H9 (cell line): ENCODE data around the gene TMEM39A. TPM values are rescaled to one million over a fixed set of nuclear protein-coding genes. Genes with fewer than 3 reads are reported as not detected.

Source experiments
- DNase-seq: peaks from one replicate; pipeline ENCODE4 v3.0.0-alpha.2; 2017
- H2AFZ ChIP-seq: one replicate; pipeline ENCODE4 v1.6.1; 2013; ENCODE audit warnings: mild to moderate bottlenecking, low read length, control low read depth, moderate library complexity
- H2AK5ac ChIP-seq: 2 replicates; pipeline ENCODE4 v1.6.1; 2013; ENCODE audit warnings: low read length, control low read depth, mixed read lengths; ENCODE audit not compliant: insufficient read length
- H2BK120ac ChIP-seq: one replicate; pipeline ENCODE4 v1.6.1; 2013; ENCODE audit warnings: low read depth, mild to moderate bottlenecking, low read length, control low read depth, inconsistent platforms; ENCODE audit not compliant: poor library complexity, severe bottlenecking
- H2BK12ac ChIP-seq: 2 replicates; pipeline ENCODE4 v1.6.1; 2013; ENCODE audit warnings: low read length, control low read depth, mixed read lengths, low read depth; ENCODE audit not compliant: insufficient read length
- H2BK15ac ChIP-seq: 2 replicates; pipeline ENCODE4 v1.6.1; 2013; ENCODE audit warnings: low read depth, low read length, control low read depth
- H2BK20ac ChIP-seq: one replicate; pipeline ENCODE4 v1.6.1; 2013; ENCODE audit warnings: low read depth, mild to moderate bottlenecking, low read length, control low read depth, inconsistent platforms; ENCODE audit not compliant: poor library complexity, severe bottlenecking
- H2BK5ac ChIP-seq: 2 replicates; pipeline ENCODE4 v1.6.1; 2013; ENCODE audit warnings: low read length, control low read depth, mixed read lengths; ENCODE audit not compliant: insufficient read length
- H3K14ac ChIP-seq: 2 replicates; pipeline ENCODE4 v1.6.1; 2013; ENCODE audit warnings: low read length, control low read depth; ENCODE audit not compliant: insufficient read depth
- H3K18ac ChIP-seq: 2 replicates; pipeline ENCODE4 v1.6.1; 2013; ENCODE audit warnings: low read depth, mild to moderate bottlenecking, mixed read lengths, low read length, control low read depth; ENCODE audit not compliant: insufficient read length
- H3K23ac ChIP-seq: 2 replicates; pipeline ENCODE4 v1.6.1; 2013; ENCODE audit warnings: low read length, control low read depth, mixed read lengths, low read depth; ENCODE audit not compliant: insufficient read length
- H3K23me2 ChIP-seq: 2 replicates; pipeline ENCODE4 v1.6.1; 2013; ENCODE audit warnings: low read depth, mild to moderate bottlenecking, mixed read lengths, low read length, control low read depth; ENCODE audit not compliant: insufficient read length, poor library complexity, severe bottlenecking
- H3K27ac ChIP-seq: 2 replicates; pipeline ENCODE4 v1.5.1; 2013; ENCODE audit warnings: low read length, control low read depth, mixed read lengths, low read depth; ENCODE audit not compliant: insufficient read length
- H3K27me3 ChIP-seq: 2 replicates; pipeline ENCODE4 v1.6.1; 2013; ENCODE audit warnings: low read length, control low read depth, inconsistent platforms; ENCODE audit not compliant: insufficient read depth
- H3K4ac ChIP-seq: 2 replicates; pipeline ENCODE4 v1.6.1; 2013; ENCODE audit warnings: low read depth, mild to moderate bottlenecking, control low read depth, inconsistent platforms, low read length, moderate library complexity
- H3K4me1 ChIP-seq: 2 replicates; pipeline ENCODE4 v1.6.1; 2013; ENCODE audit warnings: low read length, control low read depth, inconsistent platforms; ENCODE audit not compliant: insufficient read depth
- H3K4me2 ChIP-seq: 2 replicates; pipeline ENCODE4 v1.6.1; 2013; ENCODE audit warnings: low read length, control low read depth, mixed read lengths; ENCODE audit not compliant: insufficient read length, insufficient read depth
- H3K56ac ChIP-seq: 2 replicates; pipeline ENCODE4 v1.6.1; 2013; ENCODE audit warnings: low read depth, mild to moderate bottlenecking, mixed read lengths, low read length, control low read depth; ENCODE audit not compliant: insufficient read length
- H3K79me1 ChIP-seq: 2 replicates; pipeline ENCODE4 v1.6.1; 2013; ENCODE audit warnings: low read depth, mild to moderate bottlenecking, moderate library complexity, low read length, control low read depth, inconsistent platforms; ENCODE audit not compliant: insufficient read depth, poor library complexity, severe bottlenecking
- H3K79me2 ChIP-seq: 2 replicates; pipeline ENCODE4 v1.6.1; 2013; ENCODE audit warnings: low read length, control low read depth, inconsistent platforms; ENCODE audit not compliant: insufficient read depth
- H3K9ac ChIP-seq: 2 replicates; pipeline ENCODE4 v1.6.1; 2013; ENCODE audit warnings: low read length, control low read depth, mixed read lengths; ENCODE audit not compliant: insufficient read length; ENCODE audit errors: extremely low read depth
- H3K9me3 ChIP-seq: one replicate; pipeline ENCODE4 v1.6.1; 2013; ENCODE audit warnings: low read depth, low read length, inconsistent platforms; ENCODE audit not compliant: control insufficient read depth
- H3T11ph ChIP-seq: one replicate; pipeline ENCODE4 v1.6.1; 2013; ENCODE audit warnings: mild to moderate bottlenecking, low read length, control low read depth, inconsistent platforms
- H4K20me1 ChIP-seq: one replicate; pipeline ENCODE4 v1.6.1; 2013; ENCODE audit not compliant: control insufficient read depth, insufficient read length, insufficient read depth
- H4K5ac ChIP-seq: 2 replicates; pipeline ENCODE4 v1.6.1; 2013; ENCODE audit warnings: low read depth, mild to moderate bottlenecking, mixed read lengths, low read length, control low read depth; ENCODE audit not compliant: insufficient read length
- H4K8ac ChIP-seq: replicated peaks from 2 replicates; pipeline ENCODE4 v1.6.1; 2013; ENCODE audit warnings: low read length, control low read depth, mixed read lengths, low read depth; ENCODE audit not compliant: insufficient read length
- H4K91ac ChIP-seq: 2 replicates; pipeline ENCODE4 v1.6.1; 2013; ENCODE audit warnings: low read depth, mild to moderate bottlenecking, moderate library complexity, mixed read lengths, low read length, control low read depth; ENCODE audit not compliant: insufficient read length
- H3K27ac Mint-ChIP-seq, 3 experiments: 2 replicates in 2 of 3; 3 replicates in 1 of 3; pipeline ENCODE4 v1.8.0; 2020 to 2021; ENCODE audit warnings: mixed read lengths in 3 of 3, mild to moderate bottlenecking in 1 of 3, moderate library complexity in 1 of 3
- H3K27me3 Mint-ChIP-seq: 2 replicates; pipeline ENCODE4 v1.8.0; 2021; ENCODE audit warnings: low read depth, mild to moderate bottlenecking, moderate library complexity, mixed read lengths
- H3K36me3 Mint-ChIP-seq, 3 experiments: 2 replicates in 2 of 3; 3 replicates in 1 of 3; pipeline ENCODE4 v1.8.0; 2020 to 2021; ENCODE audit warnings: low read depth in 3 of 3, mixed read lengths in 3 of 3; ENCODE audit not compliant: insufficient read depth in 1 of 3
- H3K4me1 Mint-ChIP-seq, 2 experiments: 2 replicates each; pipeline ENCODE4 v1.8.0; 2020; ENCODE audit warnings: mixed read lengths in 2 of 2
- H3K4me3 Mint-ChIP-seq, 2 experiments: 2 replicates in 1 of 2; 3 replicates in 1 of 2; pipeline ENCODE4 v1.8.0; 2020 to 2021; ENCODE audit warnings: mild to moderate bottlenecking in 2 of 2, mixed read lengths in 2 of 2, moderate library complexity in 1 of 2
- H3K9me3 Mint-ChIP-seq, 2 experiments: 2 replicates in 1 of 2; 3 replicates in 1 of 2; pipeline ENCODE4 v1.8.0; 2020; ENCODE audit warnings: mild to moderate bottlenecking in 2 of 2, mixed read lengths in 2 of 2, moderate library complexity in 1 of 2
- WGBS: extraction: QIAGEN DNeasy Blood & Tissue Kit; methylation state at CpG from one replicate; pipeline ENCODE4 v1.1.7; 2013; ENCODE audit warnings: missing lambda C conversion rate, low lambda C conversion rate, mixed read lengths; ENCODE audit not compliant: insufficient read length; ENCODE audit errors: extremely low coverage; 5-methylcytosine and 5-hydroxymethylcytosine counted together
- total RNA-seq: library from RNA; stranded (reverse); gene quantifications from 2 replicates; pipeline ENCODE4 v1.2.1, GENCODE V29; 2021
- TF ChIP-seq, protein P1 (sequence below): fragments of 200-600 bp; sonication (generic); conservative IDR thresholded peaks from 3 replicates; pipeline ENCODE4 v1.8.0; 2021; ENCODE audit warnings: antibody characterized with exemption, mild to moderate bottlenecking

Gene TMEM39A
- total RNA-seq, 1 experiment from 2014 or later, result 45.0 TPM

DNA sequence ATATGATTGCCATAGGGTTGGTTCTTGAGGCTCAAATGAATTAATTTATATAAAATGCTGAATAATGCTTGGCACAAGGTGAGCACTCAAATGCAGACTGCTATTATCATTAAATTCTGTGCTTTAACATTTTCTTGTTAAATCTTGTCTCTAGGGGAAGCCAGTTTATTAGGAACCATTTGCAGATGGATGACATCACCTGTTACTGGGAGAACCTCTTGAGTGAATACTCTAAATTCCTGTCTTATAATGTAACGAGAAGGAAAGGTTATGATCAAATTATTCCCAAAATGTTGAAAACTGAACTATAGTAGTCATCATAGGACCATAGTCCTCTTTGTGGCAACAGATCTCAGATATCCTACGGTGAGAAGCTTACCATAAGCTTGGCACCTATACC, 28.7 kb upstream of the TMEM39A start:
- Histone ChIP-seq H3K18ac (no peak overlapping the region), H3K56ac (no peak overlapping the region), H3K14ac (no peak overlapping the region), H3K4ac (no peak overlapping the region), H3K79me1 (no peaks in the 10 kb centered on the region), H3K9me3 (no peaks in the 10 kb centered on the region), H4K8ac (no peak overlapping the region), H3K9ac (no peak overlapping the region), H2BK15ac (no peak overlapping the region), H4K20me1 (no peaks in the 10 kb centered on the region), H3K4me2 (no peak overlapping the region), H3K4me1 (no peaks in the 10 kb centered on the region), H3K27ac (no peak overlapping the region), H2AFZ (no peak overlapping the region), H3K23me2 (no peaks in the 10 kb centered on the region), H2BK20ac (no peak overlapping the region), H2AK5ac (no peak overlapping the region), H3K79me2 (no peaks in the 10 kb centered on the region), H4K5ac (no peak overlapping the region), H3K23ac (no peak overlapping the region), H2BK12ac (no peak overlapping the region), H4K91ac (no peak overlapping the region), H3T11ph (no peak overlapping the region), H2BK120ac (no peak overlapping the region), H2BK5ac (no peak overlapping the region), H3K27me3 (no peaks in the 10 kb centered on the region)
- no peak overlapping the region for H3K27ac Mint-ChIP-seq
- TF ChIP-seq, protein P1, sequence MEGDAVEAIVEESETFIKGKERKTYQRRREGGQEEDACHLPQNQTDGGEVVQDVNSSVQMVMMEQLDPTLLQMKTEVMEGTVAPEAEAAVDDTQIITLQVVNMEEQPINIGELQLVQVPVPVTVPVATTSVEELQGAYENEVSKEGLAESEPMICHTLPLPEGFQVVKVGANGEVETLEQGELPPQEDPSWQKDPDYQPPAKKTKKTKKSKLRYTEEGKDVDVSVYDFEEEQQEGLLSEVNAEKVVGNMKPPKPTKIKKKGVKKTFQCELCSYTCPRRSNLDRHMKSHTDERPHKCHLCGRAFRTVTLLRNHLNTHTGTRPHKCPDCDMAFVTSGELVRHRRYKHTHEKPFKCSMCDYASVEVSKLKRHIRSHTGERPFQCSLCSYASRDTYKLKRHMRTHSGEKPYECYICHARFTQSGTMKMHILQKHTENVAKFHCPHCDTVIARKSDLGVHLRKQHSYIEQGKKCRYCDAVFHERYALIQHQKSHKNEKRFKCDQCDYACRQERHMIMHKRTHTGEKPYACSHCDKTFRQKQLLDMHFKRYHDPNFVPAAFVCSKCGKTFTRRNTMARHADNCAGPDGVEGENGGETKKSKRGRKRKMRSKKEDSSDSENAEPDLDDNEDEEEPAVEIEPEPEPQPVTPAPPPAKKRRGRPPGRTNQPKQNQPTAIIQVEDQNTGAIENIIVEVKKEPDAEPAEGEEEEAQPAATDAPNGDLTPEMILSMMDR, result no peak
- no peaks in the 10 kb centered on the region for H3K9me3 Mint-ChIP-seq
- WGBS, result no CpG with 5 or more reads among the region's 2 CpGs
- H3K27me3 Mint-ChIP-seq, result no peaks in the 10 kb centered on the region
- no peak overlapping the region for H3K4me3 Mint-ChIP-seq
- peaks cover 0 to 12% (median 10%) of the 10 kb centered on the region in 3 experiments; a peak in 5 of 7 replicates for H3K36me3 Mint-ChIP-seq
- no peak for DNase-seq
- H3K4me1 Mint-ChIP-seq, result peaks cover under 1 to 1% of the 10 kb centered on the region in 2 experiments; a peak in 1 of 4 replicates
